GM12891 (cell line): Measurements from ENCODE around the gene ELOA2.
"Not testable (repeated sequence)": the region's sequence is repeated elsewhere in the genome, so short reads cannot be mapped to it uniquely, and the experiment has no call there.

Source experiments
- PAX5 ChIP-seq: IDR thresholded peaks from 2 replicates; pipeline ENCODE4 v1.6.1; 2011; ENCODE audit warnings: low read length, moderate library complexity, mild to moderate bottlenecking; ENCODE audit not compliant: insufficient read depth, severe bottlenecking
- POLR2A ChIP-seq: IDR thresholded peaks from 2 replicates; pipeline ENCODE4 v1.6.1; 2011; ENCODE audit warnings: low read depth, low read length, control low read depth
- POLR2AphosphoS5 ChIP-seq: IDR thresholded peaks from 2 replicates; pipeline ENCODE4 v1.6.1; 2011; ENCODE audit warnings: low read depth, low read length, control low read depth

- not testable (repeated sequence) for TF ChIP-seq POLR2AphosphoS5, PAX5, POLR2A
Measured at GRCh38 chr18:47023769-47024465, 11.5 kb downstream of the ELOA2 start.
